HepG2 (cell line): Measurements from ENCODE around the gene SLC43A1. TPM values are rescaled to one million over a fixed set of nuclear protein-coding genes. Genes with fewer than 3 reads are reported as not detected.

Experiments
- ARHGAP35 ChIP-seq: sonication (generic); formaldehyde crosslinking; IDR thresholded peaks from 2 replicates; pipeline ENCODE4 v1.9.0; 2022; ENCODE audit warnings: mild to moderate bottlenecking, inconsistent platforms, moderate library complexity, missing genetic modification reagents, borderline replicate concordance
- ASH2L ChIP-seq: fragments of 300-600, 200-600 bp; sonication (generic); IDR thresholded peaks from 2 replicates; pipeline ENCODE4 v1.7.0; 2017; ENCODE audit warnings: low read depth, mild to moderate bottlenecking, moderate library complexity, mixed read lengths, low read length; ENCODE audit not compliant: insufficient read length
- FOXK2 ChIP-seq: fragments of 450-650 bp; IDR thresholded peaks from 2 replicates; pipeline ENCODE4 v1.6.1; 2016
- IRF2 ChIP-seq: IDR thresholded peaks from 2 replicates; pipeline ENCODE4 v1.6.1; 2018; ENCODE audit warnings: missing genetic modification reagents, missing compliant biosample characterization
- NFE2 ChIP-seq: sonication (generic); formaldehyde crosslinking; IDR thresholded peaks from 2 replicates; pipeline ENCODE4 v1.4.0; 2020; ENCODE audit warnings: missing genetic modification reagents
- PHF5A ChIP-seq: IDR thresholded peaks from one replicate; pipeline ENCODE4 v1.6.1; 2018; ENCODE audit warnings: low read depth, missing genetic modification reagents; ENCODE audit not compliant: unreplicated experiment
- RXRB ChIP-seq: IDR thresholded peaks from 2 replicates; pipeline ENCODE4 v1.6.1; 2016; ENCODE audit warnings: borderline replicate concordance, missing genetic modification reagents, missing compliant biosample characterization
- SETDB1 ChIP-seq: sonication (generic); formaldehyde crosslinking; IDR thresholded peaks from 2 replicates; pipeline ENCODE4 v1.5.1; 2020; ENCODE audit warnings: missing genetic modification reagents, mild to moderate bottlenecking, borderline replicate concordance
- SIN3B ChIP-seq: fragments of 150-350 bp; IDR thresholded peaks from 2 replicates; pipeline ENCODE4 v1.6.1; 2014; ENCODE audit warnings: low read length
- SNAI1 ChIP-seq: sonication (generic); formaldehyde crosslinking; IDR thresholded peaks from 2 replicates; pipeline ENCODE4 v1.5.0; 2020; ENCODE audit warnings: mild to moderate bottlenecking, missing genetic modification reagents, borderline replicate concordance
- TAF1 ChIP-seq: sonication (generic); formaldehyde crosslinking; IDR thresholded peaks from 2 replicates; pipeline ENCODE4 v1.4.0; 2020; ENCODE audit warnings: missing genetic modification reagents
- ZNF3 ChIP-seq: IDR thresholded peaks from 2 replicates; pipeline ENCODE4 v1.7.0; 2017; ENCODE audit warnings: inconsistent platforms
- ZNF329 ChIP-seq: sonication (generic); formaldehyde crosslinking; IDR thresholded peaks from 2 replicates; pipeline ENCODE4 v1.9.0; 2021; ENCODE audit warnings: low read depth, mild to moderate bottlenecking, missing genetic modification reagents
- ZNF350 ChIP-seq: sonication (generic); formaldehyde crosslinking; IDR thresholded peaks from 2 replicates; pipeline ENCODE4 v1.4.0; 2020; ENCODE audit warnings: mild to moderate bottlenecking, low read depth, missing genetic modification reagents, borderline replicate concordance
- ZNF367 ChIP-seq: sonication (generic); formaldehyde crosslinking; IDR thresholded peaks from 2 replicates; pipeline ENCODE4 v1.4.0; 2020; ENCODE audit warnings: missing genetic modification reagents, borderline replicate concordance
- ZNF382 ChIP-seq: sonication (generic); formaldehyde crosslinking; IDR thresholded peaks from 2 replicates; pipeline ENCODE4 v1.5.0; 2020; ENCODE audit warnings: missing genetic modification reagents, mild to moderate bottlenecking, borderline replicate concordance
- ZNF510 ChIP-seq: sonication (generic); formaldehyde crosslinking; IDR thresholded peaks from 2 replicates; pipeline ENCODE4 v1.4.0; 2020; ENCODE audit warnings: low read depth, mild to moderate bottlenecking, missing genetic modification reagents
- ZNF598 ChIP-seq: sonication (generic); formaldehyde crosslinking; IDR thresholded peaks from 2 replicates; pipeline ENCODE4 v1.5.1; 2020; ENCODE audit warnings: mild to moderate bottlenecking, missing genetic modification reagents, borderline replicate concordance
- ZZZ3 ChIP-seq: sonication (generic); formaldehyde crosslinking; IDR thresholded peaks from 2 replicates; pipeline ENCODE4 v1.4.0; 2020; ENCODE audit warnings: missing genetic modification reagents, mild to moderate bottlenecking, borderline replicate concordance
- polyA plus RNA-seq, 8 experiments: library from polyadenylated mRNA; depleted of rRNA in 3 of 8; stranded (reverse) in 7 of 8; unstranded in 1 of 8; fragments of >200 nt; fragmentation: Illumina TruSeq in 4 of 8; extraction: Trizol in 4 of 8; gene quantifications; 2 replicates each; pipeline versions ENCODE4 v1.2.1 to v1.2.3, GENCODE V29; 2011 to 2016; ENCODE audit warnings: low read depth in 4 of 8, missing spikeins in 1 of 8, mixed read lengths in 1 of 8; ENCODE audit not compliant: insufficient read depth in 1 of 8
- total RNA-seq, 5 experiments: library from RNA; depleted of rRNA; stranded (reverse); fragments of >200 nt; fragmentation: Illumina TruSeq; extraction: Trizol; gene quantifications; 2 replicates each; pipeline ENCODE4 v1.2.3, GENCODE V29; 2016; ENCODE audit warnings: low read depth in 1 of 5
- TF ChIP-seq, protein P1 (sequence below): sonication (generic); formaldehyde crosslinking; IDR thresholded peaks from 2 replicates; pipeline ENCODE4 v1.4.0; 2020; ENCODE audit warnings: missing genetic modification reagents
- TF ChIP-seq, protein P2 (sequence below): sonication (generic); formaldehyde crosslinking; IDR thresholded peaks from 2 replicates; pipeline ENCODE4 v1.4.0; 2020; ENCODE audit warnings: mild to moderate bottlenecking, missing genetic modification reagents
- TF ChIP-seq, protein P3 (sequence below): sonication (generic); formaldehyde crosslinking; conservative IDR thresholded peaks from 2 replicates; pipeline ENCODE4 v1.4.0; 2020; ENCODE audit warnings: missing genetic modification reagents

SLC43A1 gene
- total and polyA plus RNA-seq, 2 of the 13 experiments (the other 11 are each of a cell fraction or from before 2014, with no cell fraction given): 72.3 to 87.6 TPM

- TF ChIP-seq, protein P1, sequence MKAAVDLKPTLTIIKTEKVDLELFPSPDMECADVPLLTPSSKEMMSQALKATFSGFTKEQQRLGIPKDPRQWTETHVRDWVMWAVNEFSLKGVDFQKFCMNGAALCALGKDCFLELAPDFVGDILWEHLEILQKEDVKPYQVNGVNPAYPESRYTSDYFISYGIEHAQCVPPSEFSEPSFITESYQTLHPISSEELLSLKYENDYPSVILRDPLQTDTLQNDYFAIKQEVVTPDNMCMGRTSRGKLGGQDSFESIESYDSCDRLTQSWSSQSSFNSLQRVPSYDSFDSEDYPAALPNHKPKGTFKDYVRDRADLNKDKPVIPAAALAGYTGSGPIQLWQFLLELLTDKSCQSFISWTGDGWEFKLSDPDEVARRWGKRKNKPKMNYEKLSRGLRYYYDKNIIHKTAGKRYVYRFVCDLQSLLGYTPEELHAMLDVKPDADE (CRISPR knock-in tag): no peak
- TF ChIP-seq RXRB (CRISPR knock-in tag): no peak
- TF ChIP-seq NFE2: no peak
- TF ChIP-seq ARHGAP35 (CRISPR knock-in tag): no peak
- no peak for TF ChIP-seq ZNF598 (CRISPR knock-in tag)
- TF ChIP-seq, protein P2, sequence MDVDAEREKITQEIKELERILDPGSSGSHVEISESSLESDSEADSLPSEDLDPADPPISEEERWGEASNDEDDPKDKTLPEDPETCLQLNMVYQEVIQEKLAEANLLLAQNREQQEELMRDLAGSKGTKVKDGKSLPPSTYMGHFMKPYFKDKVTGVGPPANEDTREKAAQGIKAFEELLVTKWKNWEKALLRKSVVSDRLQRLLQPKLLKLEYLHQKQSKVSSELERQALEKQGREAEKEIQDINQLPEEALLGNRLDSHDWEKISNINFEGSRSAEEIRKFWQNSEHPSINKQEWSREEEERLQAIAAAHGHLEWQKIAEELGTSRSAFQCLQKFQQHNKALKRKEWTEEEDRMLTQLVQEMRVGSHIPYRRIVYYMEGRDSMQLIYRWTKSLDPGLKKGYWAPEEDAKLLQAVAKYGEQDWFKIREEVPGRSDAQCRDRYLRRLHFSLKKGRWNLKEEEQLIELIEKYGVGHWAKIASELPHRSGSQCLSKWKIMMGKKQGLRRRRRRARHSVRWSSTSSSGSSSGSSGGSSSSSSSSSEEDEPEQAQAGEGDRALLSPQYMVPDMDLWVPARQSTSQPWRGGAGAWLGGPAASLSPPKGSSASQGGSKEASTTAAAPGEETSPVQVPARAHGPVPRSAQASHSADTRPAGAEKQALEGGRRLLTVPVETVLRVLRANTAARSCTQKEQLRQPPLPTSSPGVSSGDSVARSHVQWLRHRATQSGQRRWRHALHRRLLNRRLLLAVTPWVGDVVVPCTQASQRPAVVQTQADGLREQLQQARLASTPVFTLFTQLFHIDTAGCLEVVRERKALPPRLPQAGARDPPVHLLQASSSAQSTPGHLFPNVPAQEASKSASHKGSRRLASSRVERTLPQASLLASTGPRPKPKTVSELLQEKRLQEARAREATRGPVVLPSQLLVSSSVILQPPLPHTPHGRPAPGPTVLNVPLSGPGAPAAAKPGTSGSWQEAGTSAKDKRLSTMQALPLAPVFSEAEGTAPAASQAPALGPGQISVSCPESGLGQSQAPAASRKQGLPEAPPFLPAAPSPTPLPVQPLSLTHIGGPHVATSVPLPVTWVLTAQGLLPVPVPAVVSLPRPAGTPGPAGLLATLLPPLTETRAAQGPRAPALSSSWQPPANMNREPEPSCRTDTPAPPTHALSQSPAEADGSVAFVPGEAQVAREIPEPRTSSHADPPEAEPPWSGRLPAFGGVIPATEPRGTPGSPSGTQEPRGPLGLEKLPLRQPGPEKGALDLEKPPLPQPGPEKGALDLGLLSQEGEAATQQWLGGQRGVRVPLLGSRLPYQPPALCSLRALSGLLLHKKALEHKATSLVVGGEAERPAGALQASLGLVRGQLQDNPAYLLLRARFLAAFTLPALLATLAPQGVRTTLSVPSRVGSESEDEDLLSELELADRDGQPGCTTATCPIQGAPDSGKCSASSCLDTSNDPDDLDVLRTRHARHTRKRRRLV (CRISPR knock-in tag): no peak
- no peak for TF ChIP-seq ZNF510 (CRISPR knock-in tag)
- no peak for TF ChIP-seq ZZZ3 (CRISPR knock-in tag)
- no peak for TF ChIP-seq SNAI1
- no peak for TF ChIP-seq FOXK2
- TF ChIP-seq IRF2: no peak
- TF ChIP-seq PHF5A (CRISPR knock-in tag): no peak
- TF ChIP-seq ZNF367 (CRISPR knock-in tag): no peak
- no peak for TF ChIP-seq SETDB1 (CRISPR knock-in tag)
- TF ChIP-seq ASH2L: no peak
- no peak for TF ChIP-seq ZNF382 (CRISPR knock-in tag)
- TF ChIP-seq ZNF350 (CRISPR knock-in tag): 0 out of 2 replicates have a peak, but pooled peaks have one; percentile 40
- no peak for TF ChIP-seq SIN3B
- TF ChIP-seq TAF1: no peak
- TF ChIP-seq ZNF329 (CRISPR knock-in tag): no peak
- TF ChIP-seq, protein P3, sequence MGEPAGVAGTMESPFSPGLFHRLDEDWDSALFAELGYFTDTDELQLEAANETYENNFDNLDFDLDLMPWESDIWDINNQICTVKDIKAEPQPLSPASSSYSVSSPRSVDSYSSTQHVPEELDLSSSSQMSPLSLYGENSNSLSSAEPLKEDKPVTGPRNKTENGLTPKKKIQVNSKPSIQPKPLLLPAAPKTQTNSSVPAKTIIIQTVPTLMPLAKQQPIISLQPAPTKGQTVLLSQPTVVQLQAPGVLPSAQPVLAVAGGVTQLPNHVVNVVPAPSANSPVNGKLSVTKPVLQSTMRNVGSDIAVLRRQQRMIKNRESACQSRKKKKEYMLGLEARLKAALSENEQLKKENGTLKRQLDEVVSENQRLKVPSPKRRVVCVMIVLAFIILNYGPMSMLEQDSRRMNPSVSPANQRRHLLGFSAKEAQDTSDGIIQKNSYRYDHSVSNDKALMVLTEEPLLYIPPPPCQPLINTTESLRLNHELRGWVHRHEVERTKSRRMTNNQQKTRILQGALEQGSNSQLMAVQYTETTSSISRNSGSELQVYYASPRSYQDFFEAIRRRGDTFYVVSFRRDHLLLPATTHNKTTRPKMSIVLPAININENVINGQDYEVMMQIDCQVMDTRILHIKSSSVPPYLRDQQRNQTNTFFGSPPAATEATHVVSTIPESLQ (CRISPR knock-in tag): no peak
- TF ChIP-seq ZNF3 (CRISPR knock-in tag): no peak
Observed at GRCh38 chr11:57480409-57481137, 34.9 kb downstream of the SLC43A1 start (continued).
